Sigmoid colon (tissue), 4 donors: ENCODE data around the gene GAGE10.

Experiments
- CTCF ChIP-seq, 4 experiments: fragments of 450-650 bp in 3 of 4; fragments of 200-600 bp in 1 of 4; IDR thresholded peaks; one replicate each; pipeline ENCODE4 v1.5.1; 2016 to 2019; ENCODE audit warnings: antibody characterized with exemption in 4 of 4, mild to moderate bottlenecking in 3 of 4, moderate library complexity in 2 of 4
- POLR2A ChIP-seq, 2 donors: fragments of 450-650 bp; IDR thresholded peaks; one replicate each; pipeline ENCODE4 v1.6.1; 2016; ENCODE audit warnings: antibody characterized with exemption in 2 of 2, mild to moderate bottlenecking in 2 of 2, moderate library complexity in 2 of 2
- POLR2AphosphoS5 ChIP-seq, 4 donors: sonication (generic); formaldehyde crosslinking; IDR thresholded peaks; one replicate each; pipeline ENCODE4 v1.6.1; 2017; ENCODE audit warnings: antibody characterized with exemption in 4 of 4

- no peak for TF ChIP-seq POLR2A (IDR thresholded peaks at IDR 0.05)
- TF ChIP-seq CTCF (IDR thresholded peaks at IDR 0.05), result no peak
- no peak for TF ChIP-seq POLR2AphosphoS5 (IDR thresholded peaks at IDR 0.05)
These were observed 26.0 kb upstream of the GAGE10 start for GRCh38 chrX:49277535-49277830.
